Measurements from ENCODE around the gene HPCAL1.

DNA sequence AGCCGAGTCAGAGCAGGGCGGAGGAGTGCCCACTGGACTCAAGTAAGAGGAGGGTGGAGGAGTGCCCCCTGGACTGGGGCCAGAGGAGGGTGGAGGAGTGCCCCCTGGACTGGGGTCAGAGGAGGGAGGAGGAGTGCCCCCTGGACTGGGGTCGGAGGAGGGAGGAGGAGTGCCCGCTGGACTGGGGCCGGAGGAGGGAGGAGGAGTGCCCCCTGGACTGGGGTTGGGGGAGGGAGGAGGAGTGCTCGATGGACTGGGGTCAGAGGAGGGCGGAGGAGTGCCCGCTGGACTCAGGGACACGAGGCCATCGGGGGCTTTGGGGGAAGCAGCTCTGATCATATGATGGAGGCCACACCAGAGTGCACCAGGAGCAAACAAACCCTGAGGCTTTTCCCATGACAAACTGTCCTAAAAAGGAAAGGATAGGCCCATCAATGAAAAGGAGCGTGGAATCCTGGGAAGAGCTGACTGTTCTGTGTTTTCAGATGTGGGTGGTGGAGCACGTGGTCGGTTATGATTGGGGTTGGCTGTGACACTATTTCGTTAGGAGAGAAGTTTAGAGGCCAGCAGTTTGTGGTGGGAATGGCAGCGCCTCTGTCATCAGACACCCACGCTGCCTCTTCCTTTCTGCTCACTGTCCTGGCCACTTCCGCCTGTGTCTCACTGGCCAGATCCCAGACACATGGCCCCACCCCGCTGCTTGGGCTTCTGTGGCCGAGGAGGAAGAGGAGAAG, 24.5 kb upstream of the HPCAL1 start:
- TF ChIP-seq, protein P1, sequence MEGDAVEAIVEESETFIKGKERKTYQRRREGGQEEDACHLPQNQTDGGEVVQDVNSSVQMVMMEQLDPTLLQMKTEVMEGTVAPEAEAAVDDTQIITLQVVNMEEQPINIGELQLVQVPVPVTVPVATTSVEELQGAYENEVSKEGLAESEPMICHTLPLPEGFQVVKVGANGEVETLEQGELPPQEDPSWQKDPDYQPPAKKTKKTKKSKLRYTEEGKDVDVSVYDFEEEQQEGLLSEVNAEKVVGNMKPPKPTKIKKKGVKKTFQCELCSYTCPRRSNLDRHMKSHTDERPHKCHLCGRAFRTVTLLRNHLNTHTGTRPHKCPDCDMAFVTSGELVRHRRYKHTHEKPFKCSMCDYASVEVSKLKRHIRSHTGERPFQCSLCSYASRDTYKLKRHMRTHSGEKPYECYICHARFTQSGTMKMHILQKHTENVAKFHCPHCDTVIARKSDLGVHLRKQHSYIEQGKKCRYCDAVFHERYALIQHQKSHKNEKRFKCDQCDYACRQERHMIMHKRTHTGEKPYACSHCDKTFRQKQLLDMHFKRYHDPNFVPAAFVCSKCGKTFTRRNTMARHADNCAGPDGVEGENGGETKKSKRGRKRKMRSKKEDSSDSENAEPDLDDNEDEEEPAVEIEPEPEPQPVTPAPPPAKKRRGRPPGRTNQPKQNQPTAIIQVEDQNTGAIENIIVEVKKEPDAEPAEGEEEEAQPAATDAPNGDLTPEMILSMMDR (IDR thresholded peaks at IDR 0.05): no peak
- TF ChIP-seq POLR2A (IDR thresholded peaks at IDR 0.05): peak in 2 of 3 donors; percentile 15 to 26

Data from body of pancreas (tissue), 4 donors.